ENCODE data around the gene TNIK.

TNIK gene

GRCh38 chr3:171416666-171417065, 43.5 kb downstream of the TNIK start:
- DNase-seq = no peak

DNA sequence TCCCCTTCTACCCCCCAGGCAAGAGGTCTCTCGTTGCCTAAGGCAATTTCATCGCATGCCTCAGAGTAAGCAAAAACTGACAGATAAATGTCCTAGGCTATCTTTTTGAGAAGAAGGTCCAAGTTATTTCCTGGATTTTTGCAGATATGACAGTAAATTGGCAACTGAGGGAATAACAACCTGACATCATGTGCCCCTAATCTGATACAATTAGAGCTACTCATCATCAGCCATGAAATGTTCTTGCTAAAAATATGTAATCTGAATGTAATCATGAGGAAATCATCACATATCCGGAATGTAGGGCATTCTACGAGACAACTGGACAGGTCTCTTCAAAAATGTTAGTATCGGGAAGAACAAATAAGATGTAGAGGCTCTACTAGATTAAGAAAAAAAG, 44.1 kb downstream of the TNIK start:
- DNase-seq = no peak

DNA sequence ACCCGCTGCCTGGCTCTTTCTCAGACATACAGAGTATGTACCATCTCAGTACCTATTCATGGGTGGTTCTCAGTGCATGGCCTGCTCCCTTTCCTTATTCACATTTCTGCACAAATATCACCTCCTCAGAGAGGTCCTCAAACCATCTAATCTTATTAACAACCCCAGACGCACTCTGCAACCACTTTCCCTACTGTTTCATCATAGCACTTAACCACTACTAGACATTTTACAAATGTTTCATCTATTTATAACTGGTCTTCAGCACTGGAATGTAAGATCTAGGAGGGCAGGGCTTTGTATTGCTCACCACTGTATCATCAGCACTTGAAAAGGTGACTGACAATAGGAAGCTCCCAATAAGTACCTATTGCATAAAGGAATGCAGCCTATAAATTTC, 45.1 kb downstream of the TNIK start:
- DNase-seq = no peak

GRCh38 chr3:171412473-171412872, 47.7 kb downstream of the TNIK start:
- no peak for DNase-seq

DNA sequence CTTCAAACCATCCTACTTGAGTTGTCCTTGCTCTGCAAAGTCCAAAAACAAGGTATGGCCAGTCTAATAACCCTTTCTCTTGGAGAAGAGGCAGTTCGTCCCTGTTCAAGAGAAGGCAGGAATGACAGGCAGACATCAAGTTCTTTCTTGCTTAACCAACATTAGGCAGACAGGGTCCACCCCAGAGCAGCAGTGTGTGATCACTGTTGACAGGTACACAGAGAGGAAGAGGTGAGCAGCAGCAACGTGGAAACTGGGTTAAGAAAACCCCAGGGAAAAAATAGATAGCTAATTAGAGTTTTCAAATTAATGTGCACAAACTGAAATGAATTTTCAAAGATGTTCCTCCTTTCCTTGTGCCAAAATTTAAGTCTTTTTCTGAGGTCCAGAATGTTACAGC, 48.2 kb downstream of the TNIK start:
- DNase-seq = no peak

DNA sequence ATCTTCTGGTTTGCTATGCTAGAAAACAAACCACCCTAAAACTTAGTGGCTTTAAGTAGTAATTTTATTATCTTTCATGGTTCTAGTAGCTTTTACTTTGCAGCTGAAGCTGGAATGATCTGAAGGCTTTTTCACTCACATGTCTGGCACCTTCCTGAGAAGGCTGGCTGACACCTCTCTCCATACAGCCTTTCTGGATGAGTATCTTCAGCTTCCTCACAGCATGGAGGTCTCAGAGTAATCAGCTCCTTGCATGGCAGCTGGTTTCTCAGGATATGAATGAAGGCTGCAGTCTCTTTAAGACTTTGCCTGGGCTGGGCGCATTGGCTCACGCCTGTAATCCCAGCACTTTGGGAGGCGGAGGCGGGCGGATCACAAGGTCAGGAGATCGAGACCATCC, 50.0 kb downstream of the TNIK start:
- no peak for DNase-seq

DNA sequence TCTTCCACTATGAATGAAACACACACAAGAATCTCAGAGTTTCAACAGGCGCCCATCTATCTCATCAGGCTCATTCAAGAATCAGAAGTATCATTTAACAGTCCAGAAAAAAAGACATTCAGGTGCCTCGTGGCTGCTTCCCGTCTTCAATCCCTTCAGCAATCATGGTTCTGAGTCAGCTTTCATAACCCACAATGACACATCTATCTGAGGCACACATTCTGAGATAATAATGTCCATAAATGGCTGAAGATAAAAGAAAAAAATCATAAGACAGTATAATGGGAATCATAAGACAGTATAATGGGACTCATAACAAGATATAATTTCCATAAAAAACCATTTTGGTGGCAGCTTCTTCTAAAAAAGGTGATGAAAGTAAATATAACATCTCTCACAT, 52.4 kb downstream of the TNIK start:
- DNase-seq = no peak

DNA sequence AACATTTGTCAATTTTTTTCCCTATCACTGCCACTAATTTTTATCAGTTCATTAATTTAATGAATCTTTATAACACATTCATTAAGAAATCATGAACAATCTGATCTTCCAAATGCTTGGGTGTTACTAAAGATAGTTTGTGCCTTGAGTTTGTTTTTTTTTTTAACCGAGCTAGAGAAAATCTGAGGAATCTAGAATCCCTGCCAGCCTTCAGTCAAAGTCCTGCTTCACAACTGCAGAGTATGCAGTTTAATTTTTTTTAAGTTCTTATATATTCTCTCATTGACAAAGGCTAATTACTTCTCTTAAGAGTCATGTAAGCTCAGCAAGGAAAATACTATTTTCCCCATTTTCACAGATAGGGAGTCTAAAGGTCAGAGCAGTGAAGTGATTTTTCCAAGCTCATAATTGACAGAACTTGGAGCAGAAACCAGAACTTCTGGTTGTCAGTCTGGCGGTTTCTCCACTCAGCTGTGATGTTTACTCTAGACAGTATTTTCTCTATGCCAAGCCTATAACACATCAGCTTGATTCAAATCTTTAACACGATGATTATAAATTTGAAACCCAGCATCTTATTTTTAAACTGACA, 55.7 kb downstream of the TNIK start:
- DNase-seq = no peak

DNA sequence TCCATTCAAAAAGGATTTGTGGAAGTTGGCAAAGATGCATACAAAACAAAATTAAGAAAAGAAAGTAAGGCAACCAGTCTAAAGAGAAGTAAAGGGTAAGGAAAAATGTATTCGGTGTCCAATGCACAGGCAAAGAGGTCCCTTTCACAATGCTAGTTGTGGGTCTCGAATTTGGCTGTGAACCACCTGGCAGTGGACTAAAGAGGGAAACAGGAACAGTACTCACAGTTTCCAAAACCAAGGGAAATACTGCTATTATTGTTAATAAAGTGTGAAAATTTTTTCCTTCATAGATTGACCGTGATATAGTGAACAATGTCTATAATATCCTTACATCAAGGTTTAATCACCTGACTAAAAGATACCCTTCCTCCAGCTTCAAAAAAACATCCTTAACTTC, 57.9 kb downstream of the TNIK start:
- no peak for DNase-seq

DNA sequence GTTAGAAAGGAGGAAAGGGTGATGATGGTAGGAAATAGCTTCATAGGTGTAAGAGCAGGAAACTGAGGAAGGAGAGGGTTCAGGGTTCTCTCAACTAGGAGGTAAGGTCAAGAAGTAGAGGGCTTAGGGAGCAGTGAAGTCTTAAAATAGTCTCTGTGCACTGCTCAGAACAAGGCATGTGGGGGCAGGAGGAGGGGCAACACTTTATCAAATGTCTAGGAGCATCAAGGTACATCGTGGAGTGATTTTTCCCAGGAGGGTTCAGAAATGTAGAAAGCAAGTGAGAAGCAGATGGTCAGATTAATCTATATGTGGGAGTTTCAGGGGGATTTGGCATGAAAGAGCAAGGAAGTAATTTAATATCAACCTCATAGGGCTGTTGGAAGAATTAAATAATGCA, 58.8 kb downstream of the TNIK start:
- no peak for DNase-seq

- DNase-seq = no peak
These were observed 60.4 kb downstream of the TNIK start for GRCh38 chr3:171399842-171400241.

- DNase-seq = no peak
These were observed 61.9 kb downstream of the TNIK start for GRCh38 chr3:171398343-171398742.

DNA sequence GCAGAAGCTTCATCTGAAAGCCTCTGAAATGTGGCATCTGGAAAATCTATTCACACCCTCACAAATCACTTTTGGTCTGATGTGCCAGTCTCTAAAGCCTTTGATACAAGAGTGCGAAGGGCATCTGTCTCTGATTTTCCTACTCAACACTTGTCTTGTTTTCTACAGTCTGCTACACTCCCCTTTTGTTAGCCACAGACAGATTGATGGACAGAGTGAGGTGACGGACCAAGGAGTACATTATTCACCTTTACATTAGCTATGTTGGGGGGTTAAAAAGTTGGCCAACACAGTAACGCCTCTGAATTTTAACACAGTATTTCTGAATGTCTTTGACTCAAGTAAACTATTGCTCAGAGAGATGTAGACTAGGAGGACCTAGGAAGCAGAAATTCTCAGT, 63.1 kb downstream of the TNIK start:
- DNase-seq = no peak

DNA sequence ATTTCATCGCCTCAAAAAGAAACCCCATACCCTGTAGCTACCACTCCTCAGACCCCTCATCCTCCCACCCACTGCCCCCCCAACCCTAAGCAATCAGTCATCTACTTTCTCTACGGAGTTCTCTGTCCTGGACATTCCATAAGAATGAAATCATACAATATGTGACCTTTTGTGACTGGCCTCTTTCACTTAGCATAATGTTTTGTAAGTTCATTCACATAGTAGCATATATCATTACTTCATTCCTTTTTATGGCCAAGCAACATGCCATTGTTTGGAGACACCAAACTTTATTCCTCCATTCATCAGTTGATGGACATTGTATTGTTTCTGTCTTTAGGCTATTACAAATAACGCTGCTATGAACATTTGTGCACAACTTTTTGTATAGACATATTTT, 64.2 kb downstream of the TNIK start:
- DNase-seq = no peak

DNA sequence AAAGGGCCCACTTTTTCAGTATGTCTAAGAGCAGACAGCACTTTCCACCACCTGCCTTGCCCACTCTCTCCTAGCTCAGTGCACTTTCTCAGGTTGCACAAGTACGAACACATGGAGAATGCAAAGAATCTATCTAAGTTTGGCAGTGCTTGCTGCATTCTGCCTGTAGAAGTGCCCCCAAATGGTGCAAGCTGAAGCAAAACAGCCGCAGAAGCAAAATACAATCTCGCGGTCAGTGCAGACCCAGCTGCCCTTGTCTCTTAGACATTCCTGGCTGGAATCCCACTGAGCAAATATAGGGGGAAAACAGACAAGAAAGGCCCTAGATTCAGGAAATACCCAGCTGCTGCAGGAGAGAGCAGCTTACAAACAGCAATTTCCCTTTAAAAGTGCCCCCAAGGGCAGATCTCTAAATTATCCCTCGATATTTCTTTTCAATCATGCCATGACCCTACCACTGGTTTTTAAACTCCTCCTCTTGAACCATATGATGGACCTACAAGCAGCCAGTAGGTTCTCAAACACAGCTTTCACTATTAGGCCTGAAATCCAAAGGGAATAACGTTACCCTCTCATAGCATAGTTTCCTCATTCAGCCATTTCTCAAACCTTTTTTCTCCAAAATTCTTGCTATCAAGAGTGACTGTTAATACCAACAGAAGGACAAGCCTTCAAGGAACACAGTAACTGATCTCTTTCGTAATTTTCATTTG, 67.0 kb downstream of the TNIK start:
- DNase-seq = no peak

DNA sequence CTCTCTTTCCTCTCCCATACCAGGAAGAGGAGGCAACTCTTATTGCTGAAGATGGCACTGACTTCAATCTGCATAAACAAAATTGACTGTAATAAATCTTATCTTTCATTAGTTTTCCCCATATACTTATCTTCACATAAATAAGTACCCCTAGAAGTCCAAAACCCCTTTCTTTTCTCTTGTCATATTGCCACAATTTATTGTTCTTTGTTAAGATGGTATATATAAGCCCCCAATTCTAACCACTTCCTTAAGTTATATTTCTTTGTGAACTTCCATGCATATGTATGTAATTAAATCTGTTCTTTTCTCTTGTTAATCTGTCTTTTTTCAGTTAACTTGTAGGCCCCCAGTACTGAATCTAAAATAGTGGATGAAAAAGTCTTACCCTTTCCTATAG, 68.8 kb downstream of the TNIK start:
- no peak for DNase-seq

- DNase-seq = no peak
These were observed 69.9 kb downstream of the TNIK start for GRCh38 chr3:171390051-171390941.

DNA sequence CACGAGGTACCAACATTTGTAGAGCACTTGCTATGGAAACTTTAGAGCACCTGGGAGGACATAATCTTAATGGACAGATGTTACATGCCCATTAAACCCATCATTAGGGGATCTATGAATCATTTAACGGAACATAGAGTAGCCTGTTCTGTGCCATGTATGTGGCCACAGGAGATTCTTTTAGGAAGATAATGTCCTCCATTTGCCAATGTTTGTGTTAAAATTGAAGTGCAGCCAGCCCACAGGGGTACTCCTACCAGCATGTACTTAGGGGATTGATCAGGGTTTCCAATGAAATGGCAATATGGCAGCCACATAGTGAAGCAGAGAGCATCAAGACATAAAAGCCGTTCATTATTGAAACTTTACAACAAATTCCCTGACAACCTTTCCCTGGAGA, 70.7 kb downstream of the TNIK start:
- no peak for DNase-seq

DNA sequence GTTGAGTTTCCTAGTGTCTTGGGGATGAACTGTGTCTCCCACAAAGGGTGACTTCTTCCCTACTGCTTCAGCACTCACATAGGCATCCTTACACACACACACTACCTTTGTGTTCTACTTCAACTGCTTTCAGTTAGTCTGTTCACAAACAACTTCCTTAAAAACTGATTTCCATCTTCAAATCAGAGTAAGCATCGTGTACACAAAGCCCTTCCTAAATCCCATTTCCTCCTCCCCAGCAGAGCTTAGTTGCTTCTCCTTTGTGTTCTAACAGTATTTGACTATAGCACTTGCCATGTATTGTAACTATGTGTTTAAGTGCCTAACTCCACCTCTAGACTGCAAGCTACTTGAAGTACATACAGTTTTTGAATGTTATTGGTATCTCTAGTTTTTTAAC, 71.7 kb downstream of the TNIK start:
- DNase-seq = no peak

GRCh38 chr3:171387062-171387461, 73.1 kb downstream of the TNIK start:
- DNase-seq = no peak

DNA sequence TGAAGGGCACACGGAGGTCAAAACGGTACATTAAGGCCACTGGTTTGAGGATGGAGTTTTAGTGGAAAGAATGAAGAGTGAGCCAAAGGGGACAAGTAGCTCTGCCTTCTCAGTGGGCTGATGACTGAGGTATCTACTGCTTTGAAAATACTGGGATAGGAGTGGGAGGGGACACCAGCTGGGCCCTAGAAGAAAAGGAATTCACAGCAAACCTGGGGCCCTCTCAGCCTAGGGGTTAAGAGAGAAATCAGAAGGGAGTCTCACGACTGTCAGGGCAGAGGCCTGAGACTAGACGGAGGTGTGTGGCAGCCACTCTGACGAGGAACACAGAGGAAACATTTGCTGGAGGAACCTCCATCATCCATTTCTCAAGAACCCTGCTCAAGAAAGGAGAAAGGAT, 75.1 kb downstream of the TNIK start:
- no peak for DNase-seq

- no peak for DNase-seq
These were observed 75.9 kb downstream of the TNIK start for GRCh38 chr3:171384101-171384891.
